A549 (cell line): Measurements from ENCODE around the gene FGG. TPM values are rescaled to one million over a fixed set of nuclear protein-coding genes. Genes with fewer than 3 reads are reported as not detected.

Source experiments
- ATAC-seq, 2 experiments: fragments of 200-7000 bp in 1 of 2; fragments of >200 bp in 1 of 2; cut with Nextera tagmentation in 1 of 2; cut with Tn5 transposase in 1 of 2; 3 replicates each; pipeline versions ENCODE4 v1.8.0 to v1.9.1; 2018 to 2020; ENCODE audit warnings: mild to moderate bottlenecking in 1 of 2, moderate library complexity in 1 of 2
- CTCF ChIA-PET: fragments of 300-600 bp; sonication (Branson Sonifier 250); formaldehyde crosslinking; extraction: SDS; loops from one replicate; lab custom pipeline; 2021; ENCODE audit warnings: antibody characterized with exemption, inconsistent platforms; lab: Yijun Ruan, JAX
- POLR2A ChIA-PET: fragments of 350-600 bp; formaldehyde crosslinking; extraction: SDS; loops from one replicate; lab custom pipeline; 2021; ENCODE audit warnings: antibody characterized with exemption, inconsistent platforms; lab: Yijun Ruan, JAX
- DNase-seq, 2 experiments: peaks; one replicate each; pipeline versions ENCODE4 v3.0.0 to v3.0.0-alpha.2; 2011 to 2016; ENCODE audit warnings: low read depth in 1 of 2, low spot score in 1 of 2
- FAIRE-seq: peaks from 2 replicates; lab custom pipeline; 2011; peaks lifted over from hg19 to GRCh38; lab: Jason Lieb, UNC
- H3K27ac ChIP-seq, 2 experiments: fragments of >200 bp; sonication (Bioruptor Twin); formaldehyde crosslinking; 3 replicates each; pipeline ENCODE4 v1.5.1; 2016 to 2017
- H3K4me1 ChIP-seq: fragments of >200 bp; sonication (Bioruptor Twin); formaldehyde crosslinking; 3 replicates; pipeline ENCODE4 v1.6.1; 2016
- H3K4me2 ChIP-seq: fragments of >200 bp; sonication (Bioruptor Twin); formaldehyde crosslinking; 3 replicates; pipeline ENCODE4 v1.6.1; 2016
- H3K4me3 ChIP-seq: fragments of >200 bp; sonication (Bioruptor Twin); formaldehyde crosslinking; 3 replicates; pipeline ENCODE4 v1.5.1; 2016
- H3K9me3 ChIP-seq: fragments of >200 bp; sonication (Bioruptor Twin); formaldehyde crosslinking; 3 replicates; pipeline ENCODE4 v1.6.1; 2016
- CBX8 ChIP-seq: fragments of 200-600 bp; sonication (generic); IDR thresholded peaks from 2 replicates; pipeline ENCODE4 v1.6.1; 2016
- CEBPB ChIP-seq, 2 experiments: fragments of >200 bp in 1 of 2; sonication (Bioruptor Twin) in 1 of 2; formaldehyde crosslinking in 1 of 2; IDR thresholded peaks; 2 replicates each; pipeline ENCODE4 v1.6.1; 2012 to 2016
- CHD2 ChIP-seq: fragments of 150-350 bp; IDR thresholded peaks from 2 replicates; pipeline ENCODE4 v1.6.1; 2014; ENCODE audit warnings: low read length; ENCODE audit not compliant: partially characterized antibody
- EHF ChIP-seq: fragments of 250-450 bp; sonication (Bioruptor Pico); IDR thresholded peaks from 2 replicates; pipeline ENCODE4 v1.5.0; 2020; ENCODE audit warnings: mild to moderate bottlenecking
- FOSB ChIP-seq: fragments of 250-450 bp; sonication (Bioruptor Pico); IDR thresholded peaks from 2 replicates; pipeline ENCODE4 v1.5.0; 2020; ENCODE audit warnings: mild to moderate bottlenecking, moderate library complexity
- FOXS1 ChIP-seq: fragments of 250-450 bp; sonication (Bioruptor Pico); IDR thresholded peaks from 2 replicates; pipeline ENCODE4 v1.5.0; 2020; ENCODE audit warnings: mild to moderate bottlenecking, moderate library complexity
- HEYL ChIP-seq: fragments of 250-450 bp; sonication (Bioruptor Pico); IDR thresholded peaks from 2 replicates; pipeline ENCODE4 v1.8.0; 2021; ENCODE audit warnings: mild to moderate bottlenecking, moderate library complexity
- HOXA7 ChIP-seq: fragments of 250-450 bp; sonication (Bioruptor Pico); IDR thresholded peaks from 2 replicates; pipeline ENCODE4 v1.5.0; 2020; ENCODE audit warnings: mild to moderate bottlenecking, moderate library complexity
- HOXB13 ChIP-seq: fragments of 250-450 bp; sonication (Bioruptor Pico); IDR thresholded peaks from 2 replicates; pipeline ENCODE4 v1.5.0; 2020; ENCODE audit warnings: low read depth, mild to moderate bottlenecking, moderate library complexity
- HOXB5 ChIP-seq: fragments of 250-450 bp; sonication (Bioruptor Pico); IDR thresholded peaks from 2 replicates; pipeline ENCODE4 v1.5.0; 2020; ENCODE audit warnings: mild to moderate bottlenecking, moderate library complexity
- JUNB ChIP-seq: fragments of >200 bp; sonication (Bioruptor Twin); formaldehyde crosslinking; IDR thresholded peaks from 2 replicates; pipeline ENCODE4 v1.6.1; 2016
- KDM1A ChIP-seq: fragments of 200-600 bp; sonication (generic); IDR thresholded peaks from 2 replicates; pipeline ENCODE4 v1.6.1; 2016; ENCODE audit warnings: low read depth, mild to moderate bottlenecking
- KDM5A ChIP-seq: fragments of 200-600 bp; sonication (generic); IDR thresholded peaks from 2 replicates; pipeline ENCODE4 v1.6.1; 2016; ENCODE audit warnings: antibody characterized with exemption, mild to moderate bottlenecking
- MAFK ChIP-seq: fragments of 450-650 bp; IDR thresholded peaks from 2 replicates; pipeline ENCODE4 v1.6.1; 2014; ENCODE audit not compliant: partially characterized antibody
- MAZ ChIP-seq: fragments of 150-350 bp; IDR thresholded peaks from 2 replicates; pipeline ENCODE4 v1.6.1; 2014; ENCODE audit warnings: antibody characterized with exemption, low read depth, low read length, borderline replicate concordance
- MYC ChIP-seq: IDR thresholded peaks from 2 replicates; pipeline ENCODE4 v1.6.1; 2012; ENCODE audit warnings: mild to moderate bottlenecking, inconsistent platforms, low read length, improper control_type of control experiment, borderline replicate concordance
- NFE2L2 ChIP-seq: fragments of 150-350 bp; conservative IDR thresholded peaks from 2 replicates; pipeline ENCODE4 v1.6.1; 2014; ENCODE audit warnings: low read length
- POLR2A ChIP-seq: IDR thresholded peaks from 2 replicates; pipeline ENCODE4 v1.6.1; 2012; ENCODE audit warnings: mild to moderate bottlenecking, low read length
- RAD21 ChIP-seq, 2 experiments: fragments of >200 bp in 1 of 2; sonication (Bioruptor Twin) in 1 of 2; formaldehyde crosslinking in 1 of 2; IDR thresholded peaks in 1 of 2; conservative IDR thresholded peaks in 1 of 2; 2 replicates in 1 of 2; 3 replicates in 1 of 2; pipeline ENCODE4 v1.6.1; 2012 to 2018; ENCODE audit warnings: inconsistent platforms in 1 of 2
- RARB ChIP-seq: fragments of 250-450 bp; sonication (Bioruptor Pico); IDR thresholded peaks from 2 replicates; pipeline ENCODE4 v1.8.0; 2021; ENCODE audit warnings: mild to moderate bottlenecking, moderate library complexity
- SMC3 ChIP-seq: fragments of >200 bp; sonication (Bioruptor Twin); formaldehyde crosslinking; IDR thresholded peaks from 3 replicates; pipeline ENCODE4 v1.6.1; 2018; ENCODE audit warnings: inconsistent platforms
- SREBF2 ChIP-seq: fragments of 450-650 bp; IDR thresholded peaks from 2 replicates; pipeline ENCODE4 v1.6.1; 2014; ENCODE audit warnings: mild to moderate bottlenecking, moderate library complexity
- TFCP2L1 ChIP-seq: fragments of 250-450 bp; sonication (Bioruptor Pico); IDR thresholded peaks from 2 replicates; pipeline ENCODE4 v1.5.0; 2021; ENCODE audit warnings: mild to moderate bottlenecking
- TP53 ChIP-seq: fragments of 250-450 bp; sonication (Bioruptor Pico); IDR thresholded peaks from 2 replicates; pipeline ENCODE4 v1.5.0; 2021; ENCODE audit warnings: mild to moderate bottlenecking, moderate library complexity
- ZFP36 ChIP-seq: fragments of 450-650 bp; IDR thresholded peaks from 2 replicates; pipeline ENCODE4 v1.6.1; 2014; ENCODE audit warnings: borderline replicate concordance; ENCODE audit not compliant: partially characterized antibody
- WGBS: methylation state at CpG from one replicate; pipeline ENCODE4 v1.1.6; 2017; ENCODE audit errors: missing lambda C conversion rate; 5-methylcytosine and 5-hydroxymethylcytosine counted together
- polyA plus RNA-seq, 4 experiments: library from polyadenylated mRNA; depleted of rRNA in 3 of 4; stranded (reverse); fragments of >200 nt; fragmentation: RNase III in 1 of 4; extraction: RNeasy Plus Mini Kit Qiagen cat#74134 plus additional on column Dnase treatment in 1 of 4; gene quantifications; 2 replicates in 3 of 4; 3 replicates in 1 of 4; pipeline ENCODE4 v1.2.3, GENCODE V29; 2011 to 2017
- TF ChIP-seq, protein P1 (sequence below): fragments of 150-350 bp; IDR thresholded peaks from 2 replicates; pipeline ENCODE4 v1.6.1; 2014; ENCODE audit warnings: low read depth, mild to moderate bottlenecking, low read length
- TF ChIP-seq, protein P2 (sequence below): fragments of 200-600 bp; sonication (generic); IDR thresholded peaks from 2 replicates; pipeline ENCODE4 v1.6.1; 2016; ENCODE audit warnings: antibody characterized with exemption, mild to moderate bottlenecking, moderate library complexity
- TF ChIP-seq, protein P3 (sequence below): IDR thresholded peaks from 2 replicates; pipeline ENCODE4 v1.6.1; 2012
- TF ChIP-seq, protein P4 (sequence below): fragments of >200 bp; sonication (Bioruptor Twin); formaldehyde crosslinking; IDR thresholded peaks from 3 replicates; pipeline ENCODE4 v1.5.1; 2016
- TF ChIP-seq, protein P5 (sequence below): IDR thresholded peaks from 2 replicates; pipeline ENCODE4 v1.6.1; 2012

Gene FGG
- polyA plus RNA-seq, 2 of the 4 experiments (the other 2 are of a cell fraction): 4.8 to 132 TPM

DNA sequence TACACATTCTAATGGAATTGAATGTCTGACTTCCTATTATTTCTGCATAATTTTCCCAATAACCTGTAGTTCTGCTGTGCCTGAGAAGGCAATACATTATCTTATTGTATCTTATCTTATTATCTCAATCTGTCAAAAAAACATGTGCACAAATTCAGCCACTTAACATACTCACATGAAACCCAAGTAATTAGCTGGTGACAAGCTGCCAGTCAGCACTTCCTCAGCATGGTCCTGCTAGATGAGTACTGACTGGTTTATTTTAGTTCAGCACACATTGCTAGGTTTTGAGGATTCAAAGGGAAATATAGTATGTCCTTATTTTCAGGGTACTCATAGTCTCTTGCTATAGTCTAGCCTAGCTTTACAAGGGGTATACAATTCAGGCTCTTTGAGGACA lies 17.9 kb upstream of the FGG start:
- no peak overlapping the region for H3K27ac ChIP-seq
- DNase-seq: no peak
- ChIA-PET CTCF (interaction anchor here (1.5 kb wide), 1 partner anchor 71 kb away, joined by 4 read pairs; no protein-coding TSS in a partner anchor), POLR2A (no interaction called here)
- TF ChIP-seq ZFP36 (no peak), CHD2 (no peak), MAFK (no peak), TP53 (CRISPR knock-in tag) (no peak), MAZ (no peak), FOXS1 (CRISPR knock-in tag) (no peak), POLR2A (no peak), RARB (no peak), MYC (no peak), SMC3 (no peak), JUNB (no peak), CBX8 (no peak)
- TF ChIP-seq, protein P1, sequence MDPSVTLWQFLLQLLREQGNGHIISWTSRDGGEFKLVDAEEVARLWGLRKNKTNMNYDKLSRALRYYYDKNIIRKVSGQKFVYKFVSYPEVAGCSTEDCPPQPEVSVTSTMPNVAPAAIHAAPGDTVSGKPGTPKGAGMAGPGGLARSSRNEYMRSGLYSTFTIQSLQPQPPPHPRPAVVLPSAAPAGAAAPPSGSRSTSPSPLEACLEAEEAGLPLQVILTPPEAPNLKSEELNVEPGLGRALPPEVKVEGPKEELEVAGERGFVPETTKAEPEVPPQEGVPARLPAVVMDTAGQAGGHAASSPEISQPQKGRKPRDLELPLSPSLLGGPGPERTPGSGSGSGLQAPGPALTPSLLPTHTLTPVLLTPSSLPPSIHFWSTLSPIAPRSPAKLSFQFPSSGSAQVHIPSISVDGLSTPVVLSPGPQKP: no peak
- TF ChIP-seq, protein P2, sequence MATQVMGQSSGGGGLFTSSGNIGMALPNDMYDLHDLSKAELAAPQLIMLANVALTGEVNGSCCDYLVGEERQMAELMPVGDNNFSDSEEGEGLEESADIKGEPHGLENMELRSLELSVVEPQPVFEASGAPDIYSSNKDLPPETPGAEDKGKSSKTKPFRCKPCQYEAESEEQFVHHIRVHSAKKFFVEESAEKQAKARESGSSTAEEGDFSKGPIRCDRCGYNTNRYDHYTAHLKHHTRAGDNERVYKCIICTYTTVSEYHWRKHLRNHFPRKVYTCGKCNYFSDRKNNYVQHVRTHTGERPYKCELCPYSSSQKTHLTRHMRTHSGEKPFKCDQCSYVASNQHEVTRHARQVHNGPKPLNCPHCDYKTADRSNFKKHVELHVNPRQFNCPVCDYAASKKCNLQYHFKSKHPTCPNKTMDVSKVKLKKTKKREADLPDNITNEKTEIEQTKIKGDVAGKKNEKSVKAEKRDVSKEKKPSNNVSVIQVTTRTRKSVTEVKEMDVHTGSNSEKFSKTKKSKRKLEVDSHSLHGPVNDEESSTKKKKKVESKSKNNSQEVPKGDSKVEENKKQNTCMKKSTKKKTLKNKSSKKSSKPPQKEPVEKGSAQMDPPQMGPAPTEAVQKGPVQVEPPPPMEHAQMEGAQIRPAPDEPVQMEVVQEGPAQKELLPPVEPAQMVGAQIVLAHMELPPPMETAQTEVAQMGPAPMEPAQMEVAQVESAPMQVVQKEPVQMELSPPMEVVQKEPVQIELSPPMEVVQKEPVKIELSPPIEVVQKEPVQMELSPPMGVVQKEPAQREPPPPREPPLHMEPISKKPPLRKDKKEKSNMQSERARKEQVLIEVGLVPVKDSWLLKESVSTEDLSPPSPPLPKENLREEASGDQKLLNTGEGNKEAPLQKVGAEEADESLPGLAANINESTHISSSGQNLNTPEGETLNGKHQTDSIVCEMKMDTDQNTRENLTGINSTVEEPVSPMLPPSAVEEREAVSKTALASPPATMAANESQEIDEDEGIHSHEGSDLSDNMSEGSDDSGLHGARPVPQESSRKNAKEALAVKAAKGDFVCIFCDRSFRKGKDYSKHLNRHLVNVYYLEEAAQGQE: no peak
- H3K4me2 ChIP-seq: no peak overlapping the region
- no peak for FAIRE-seq
- ATAC-seq: no peak
- peaks cover 12% of the 10 kb centered on the region for H3K4me1 ChIP-seq
- no peaks in the 10 kb centered on the region for H3K9me3 ChIP-seq
- H3K4me3 ChIP-seq: no peak overlapping the region

DNA sequence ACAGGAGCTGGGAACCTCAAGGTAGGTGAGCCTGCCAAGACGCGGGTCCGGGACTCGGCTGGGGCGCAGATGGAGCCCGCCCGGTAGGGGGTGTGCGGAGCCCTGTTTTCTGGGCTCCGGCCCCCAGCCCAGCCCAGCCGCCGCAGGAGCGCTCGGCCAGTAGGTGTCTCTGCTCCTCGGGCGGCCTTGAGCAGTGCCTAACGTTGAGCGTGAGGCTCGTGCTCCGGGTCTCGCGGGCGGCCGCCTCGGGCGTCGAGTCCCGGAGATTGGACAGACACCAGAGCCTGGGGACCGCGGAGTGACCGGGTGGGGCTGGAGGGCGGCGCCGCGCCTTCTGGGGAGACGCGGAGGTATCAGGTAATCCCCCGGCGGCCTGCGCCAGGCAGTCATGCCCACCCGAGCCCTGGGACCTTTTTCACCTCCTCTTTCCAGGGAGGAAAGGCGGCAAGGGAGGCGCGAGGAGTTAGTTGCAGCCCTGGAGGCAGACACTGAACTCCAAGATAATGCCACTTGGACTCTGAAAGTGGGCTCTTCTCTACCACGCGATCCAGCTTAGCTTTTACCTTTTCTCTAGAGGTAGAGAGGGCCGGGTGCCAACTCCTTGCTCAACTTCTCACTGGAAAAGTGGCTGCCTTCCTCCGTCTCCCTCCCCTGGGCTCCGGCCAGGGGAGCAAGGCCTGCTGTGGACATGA lies 14.5 kb upstream of the FGG start:
- CTCF ChIA-PET: interaction anchor here (0.6 to 12.2 kb wide), 7 partner anchors 8 to 153 kb away, joined by 3 to 214 read pairs (median 5); partner anchors contain the start of genes FGB and PLRG1
- no peak for TF ChIP-seq FOSB
- TF ChIP-seq RAD21 (conservative IDR thresholded peaks at IDR 0.05 in 1 of 2, IDR thresholded peaks at IDR 0.05 in 1 of 2): peak; percentile 40 to 62; a peak in 4 of 5 replicates
- TF ChIP-seq HOXB5 (CRISPR knock-in tag): no peak
- TF ChIP-seq POLR2A: no peak
- TF ChIP-seq, protein P3, sequence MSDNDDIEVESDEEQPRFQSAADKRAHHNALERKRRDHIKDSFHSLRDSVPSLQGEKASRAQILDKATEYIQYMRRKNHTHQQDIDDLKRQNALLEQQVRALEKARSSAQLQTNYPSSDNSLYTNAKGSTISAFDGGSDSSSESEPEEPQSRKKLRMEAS: peak; percentile 71
- no peak for TF ChIP-seq TP53 (CRISPR knock-in tag)
- no peak for TF ChIP-seq ZFP36
- TF ChIP-seq KDM5A: no peak
- TF ChIP-seq HEYL (CRISPR knock-in tag): no peak
- no peak for TF ChIP-seq JUNB
- TF ChIP-seq, protein P4, sequence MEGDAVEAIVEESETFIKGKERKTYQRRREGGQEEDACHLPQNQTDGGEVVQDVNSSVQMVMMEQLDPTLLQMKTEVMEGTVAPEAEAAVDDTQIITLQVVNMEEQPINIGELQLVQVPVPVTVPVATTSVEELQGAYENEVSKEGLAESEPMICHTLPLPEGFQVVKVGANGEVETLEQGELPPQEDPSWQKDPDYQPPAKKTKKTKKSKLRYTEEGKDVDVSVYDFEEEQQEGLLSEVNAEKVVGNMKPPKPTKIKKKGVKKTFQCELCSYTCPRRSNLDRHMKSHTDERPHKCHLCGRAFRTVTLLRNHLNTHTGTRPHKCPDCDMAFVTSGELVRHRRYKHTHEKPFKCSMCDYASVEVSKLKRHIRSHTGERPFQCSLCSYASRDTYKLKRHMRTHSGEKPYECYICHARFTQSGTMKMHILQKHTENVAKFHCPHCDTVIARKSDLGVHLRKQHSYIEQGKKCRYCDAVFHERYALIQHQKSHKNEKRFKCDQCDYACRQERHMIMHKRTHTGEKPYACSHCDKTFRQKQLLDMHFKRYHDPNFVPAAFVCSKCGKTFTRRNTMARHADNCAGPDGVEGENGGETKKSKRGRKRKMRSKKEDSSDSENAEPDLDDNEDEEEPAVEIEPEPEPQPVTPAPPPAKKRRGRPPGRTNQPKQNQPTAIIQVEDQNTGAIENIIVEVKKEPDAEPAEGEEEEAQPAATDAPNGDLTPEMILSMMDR: peak; percentile 65
- TF ChIP-seq SREBF2: no peak
- TF ChIP-seq CEBPB (IDR thresholded peaks at IDR 0.05): no peak
- no peak for TF ChIP-seq FOXS1 (CRISPR knock-in tag)
- no peak for TF ChIP-seq EHF
- no peak for TF ChIP-seq HOXA7 (CRISPR knock-in tag)
- TF ChIP-seq TFCP2L1 (CRISPR knock-in tag): no peak
- TF ChIP-seq HOXB13: no peak
- no peak for TF ChIP-seq KDM1A
- TF ChIP-seq, protein P5, sequence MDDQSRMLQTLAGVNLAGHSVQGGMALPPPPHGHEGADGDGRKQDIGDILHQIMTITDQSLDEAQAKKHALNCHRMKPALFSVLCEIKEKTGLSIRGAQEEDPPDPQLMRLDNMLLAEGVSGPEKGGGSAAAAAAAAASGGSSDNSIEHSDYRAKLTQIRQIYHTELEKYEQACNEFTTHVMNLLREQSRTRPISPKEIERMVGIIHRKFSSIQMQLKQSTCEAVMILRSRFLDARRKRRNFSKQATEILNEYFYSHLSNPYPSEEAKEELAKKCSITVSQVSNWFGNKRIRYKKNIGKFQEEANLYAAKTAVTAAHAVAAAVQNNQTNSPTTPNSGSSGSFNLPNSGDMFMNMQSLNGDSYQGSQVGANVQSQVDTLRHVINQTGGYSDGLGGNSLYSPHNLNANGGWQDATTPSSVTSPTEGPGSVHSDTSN: no peak
- no peak for TF ChIP-seq NFE2L2

More for the DNA sequence above, 14.5 kb upstream of the FGG start:
- Histone ChIP-seq H3K9me3 (no peaks in the 10 kb centered on the region), H3K4me3 (peak overlapping the region; percentile 31), H3K27ac (peak overlapping the region; percentile 29 to 80; a peak in 4 of 6 replicates), H3K4me2 (peak overlapping the region; percentile 79), H3K4me1 (peaks cover 19% of the 10 kb centered on the region)
- POLR2A ChIA-PET: interaction anchor here (0.7 to 1.7 kb wide), 2 partner anchors 77 to 156 kb away, joined by 4 to 5 read pairs; partner anchors contain the start of gene PLRG1
- 47% methylated on average over 14 of the region's 48 CpGs for WGBS
- ATAC-seq (peak; percentile 98 to 99), FAIRE-seq (no peak), DNase-seq (peak; percentile 51 to 58)
